Activated CD4-positive, alpha-beta T cell treated with anti-CD3 and anti-CD28 coated beads, Interleukin-10, Interleukin-2, amounts not matched to agents 100 ng/mL and 50 ng/mL, durations not matched to agents 16 hours and 8 hours (primary cell): Measurements from ENCODE around the gene GPR39.

Experiments
- DNase-seq: peaks from one replicate; pipeline ENCODE4 v3.0.0-alpha.2; 2020

GPR39 gene

GRCh38 chr2:132690664-132691303, 274.2 kb downstream of the GPR39 start:
- DNase-seq: no peak

DNA sequence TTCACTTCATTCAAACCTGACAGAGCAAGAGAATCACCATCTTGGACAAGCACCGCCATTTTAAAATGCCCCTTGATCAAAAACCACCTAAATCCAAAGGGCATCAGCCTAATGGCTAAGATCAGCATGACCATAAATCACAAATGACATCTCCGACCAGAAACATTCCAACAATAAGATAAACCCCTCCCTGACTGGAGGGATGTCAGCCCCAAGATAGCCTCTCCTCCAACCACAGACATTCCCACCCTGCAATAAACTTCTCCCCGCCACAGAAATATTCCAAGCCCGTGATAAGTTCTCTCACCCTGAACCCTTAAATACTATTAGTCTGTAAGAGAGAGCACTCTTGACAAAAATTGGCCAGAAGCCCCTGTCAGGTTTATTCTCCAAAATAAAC, 275.0 kb downstream of the GPR39 start:
- DNase-seq: no peak

- no peak for DNase-seq
Observed at GRCh38 chr2:132692816-132693215, 276.2 kb downstream of the GPR39 start.
